ENCODE measurements around the gene CHTOP.

CHTOP gene

GRCh38 chr1:153649137-153649862 is 15.4 kb downstream of the CHTOP start:
- Histone ChIP-seq H3K4me1 (ENCODE audit: insufficient read depth, low read length) (no peaks in the 10 kb centered on the region), H3K36me3 (ENCODE audit: insufficient read depth, low read length) (peaks cover 25% of the 10 kb centered on the region), H3K9me3 (ENCODE audit: insufficient read depth, low read depth, low read length) (no peaks in the 10 kb centered on the region), H3K27ac (ENCODE audit: low read depth, low read length) (no peak overlapping the region), H3K9ac (ENCODE audit: low read depth, low read length) (no peak overlapping the region), H3K4me3 (ENCODE audit: low read length) (no peak overlapping the region), H3K27me3 (ENCODE audit: insufficient read depth, low read length) (no peaks in the 10 kb centered on the region)
- 55% methylated on average over 3 of the region's 3 CpGs for WGBS

- Histone ChIP-seq H3K27ac (ENCODE audit: low read depth, low read length) (no peak overlapping the region), H3K9me3 (ENCODE audit: insufficient read depth, low read depth, low read length) (no peaks in the 10 kb centered on the region), H3K36me3 (ENCODE audit: insufficient read depth, low read length) (peaks cover 19% of the 10 kb centered on the region), H3K4me3 (ENCODE audit: low read length) (no peak overlapping the region), H3K4me1 (ENCODE audit: insufficient read depth, low read length) (no peaks in the 10 kb centered on the region), H3K27me3 (ENCODE audit: insufficient read depth, low read length) (no peaks in the 10 kb centered on the region), H3K9ac (ENCODE audit: low read depth, low read length) (no peak overlapping the region)
- WGBS, result 92% methylated on average over 2 of the region's 2 CpGs
Measured at GRCh38 chr1:153649863-153650235, 16.0 kb downstream of the CHTOP start.

GRCh38 chr1:153651771-153652170 is 17.9 kb downstream of the CHTOP start:
- WGBS, result 93% methylated on average over 1 of the region's 1 CpG
- peaks cover under 1% of the 10 kb centered on the region for H3K36me3 ChIP-seq (ENCODE audit: insufficient read depth, low read length)
- H3K4me3 ChIP-seq (ENCODE audit: low read length), result no peak overlapping the region
- H3K9ac ChIP-seq (ENCODE audit: low read depth, low read length), result no peak overlapping the region
- no peak overlapping the region for H3K27ac ChIP-seq (ENCODE audit: low read depth, low read length)
- H3K9me3 ChIP-seq (ENCODE audit: insufficient read depth, low read depth, low read length), result no peaks in the 10 kb centered on the region
- no peaks in the 10 kb centered on the region for H3K27me3 ChIP-seq (ENCODE audit: insufficient read depth, low read length)
- H3K4me1 ChIP-seq (ENCODE audit: insufficient read depth, low read length), result no peaks in the 10 kb centered on the region

- Histone ChIP-seq H3K4me1 (ENCODE audit: insufficient read depth, low read length) (no peaks in the 10 kb centered on the region), H3K36me3 (ENCODE audit: insufficient read depth, low read length) (no peaks in the 10 kb centered on the region), H3K9me3 (ENCODE audit: insufficient read depth, low read depth, low read length) (no peaks in the 10 kb centered on the region), H3K4me3 (ENCODE audit: low read length) (no peak overlapping the region), H3K27me3 (ENCODE audit: insufficient read depth, low read length) (no peaks in the 10 kb centered on the region), H3K27ac (ENCODE audit: low read depth, low read length) (no peak overlapping the region), H3K9ac (ENCODE audit: low read depth, low read length) (no peak overlapping the region)
- 89% methylated on average over 3 of the region's 3 CpGs for WGBS
Measured at GRCh38 chr1:153652805-153653500, 19.1 kb downstream of the CHTOP start.

GRCh38 chr1:153655333-153655732 is 21.5 kb downstream of the CHTOP start:
- Histone ChIP-seq H3K36me3 (ENCODE audit: insufficient read depth, low read length) (no peaks in the 10 kb centered on the region), H3K9me3 (ENCODE audit: insufficient read depth, low read depth, low read length) (no peaks in the 10 kb centered on the region), H3K27ac (ENCODE audit: low read depth, low read length) (no peak overlapping the region), H3K27me3 (ENCODE audit: insufficient read depth, low read length) (no peaks in the 10 kb centered on the region), H3K9ac (ENCODE audit: low read depth, low read length) (no peak overlapping the region), H3K4me1 (ENCODE audit: insufficient read depth, low read length) (peaks cover 5% of the 10 kb centered on the region; the same call in 1 of the 2 replicates), H3K4me3 (ENCODE audit: low read length) (no peak overlapping the region)
- WGBS, result 97% methylated on average over 3 of the region's 3 CpGs

GRCh38 chr1:153658400-153659174 is 24.7 kb downstream of the CHTOP start, which contains the start of gene SNAPIN:
SNAPIN (plus strand) TSS chr1:153658703; CDS start chr1:153658744, 41 bp downstream.
- no peaks in the 10 kb centered on the region for H3K27me3 ChIP-seq (ENCODE audit: insufficient read depth, low read length)
- WGBS, result 3% methylated on average over 53 of the region's 53 CpGs
- peak within 1 kb of the TSS; percentile 89 for H3K9ac ChIP-seq (ENCODE audit: low read depth, low read length)
- H3K36me3 ChIP-seq (ENCODE audit: insufficient read depth, low read length), result peaks cover 31% of the 10 kb centered on the region
- peak within 1 kb of the TSS; percentile 94 for H3K27ac ChIP-seq (ENCODE audit: low read depth, low read length)
- no peaks in the 10 kb centered on the region for H3K9me3 ChIP-seq (ENCODE audit: insufficient read depth, low read depth, low read length)
- H3K4me1 ChIP-seq (ENCODE audit: insufficient read depth, low read length), result peaks cover 5% of the 10 kb centered on the region; the same call in 1 of the 2 replicates
- peak within 1 kb of the TSS; percentile 89 for H3K4me3 ChIP-seq (ENCODE audit: low read length)

GRCh38 chr1:153659175-153659534 is 25.3 kb downstream of the CHTOP start:
- Histone ChIP-seq H3K9me3 (ENCODE audit: insufficient read depth, low read depth, low read length) (no peaks in the 10 kb centered on the region), H3K27ac (ENCODE audit: low read depth, low read length) (no peak overlapping the region), H3K9ac (ENCODE audit: low read depth, low read length) (peak overlapping the region; percentile 89), H3K27me3 (ENCODE audit: insufficient read depth, low read length) (no peaks in the 10 kb centered on the region), H3K4me1 (ENCODE audit: insufficient read depth, low read length) (peaks cover 5% of the 10 kb centered on the region; the same call in 1 of the 2 replicates), H3K4me3 (ENCODE audit: low read length) (peak overlapping the region; percentile 89), H3K36me3 (ENCODE audit: insufficient read depth, low read length) (peaks cover 37% of the 10 kb centered on the region)
- 47% methylated on average over 8 of the region's 8 CpGs for WGBS

- Histone ChIP-seq H3K9ac (ENCODE audit: low read depth, low read length) (no peak overlapping the region), H3K9me3 (ENCODE audit: insufficient read depth, low read depth, low read length) (no peaks in the 10 kb centered on the region), H3K27ac (ENCODE audit: low read depth, low read length) (no peak overlapping the region), H3K4me1 (ENCODE audit: insufficient read depth, low read length) (peaks cover 5% of the 10 kb centered on the region; the same call in 1 of the 2 replicates), H3K36me3 (ENCODE audit: insufficient read depth, low read length) (peaks cover 42% of the 10 kb centered on the region), H3K27me3 (ENCODE audit: insufficient read depth, low read length) (no peaks in the 10 kb centered on the region), H3K4me3 (ENCODE audit: low read length) (peak overlapping the region; percentile 89)
- 82% methylated on average over 8 of the region's 9 CpGs for WGBS
Measured at GRCh38 chr1:153659656-153660055, 25.8 kb downstream of the CHTOP start.

GRCh38 chr1:153661111-153661708 is 27.3 kb downstream of the CHTOP start:
- WGBS, result 78% methylated on average over 9 of the region's 9 CpGs
- Histone ChIP-seq H3K9me3 (ENCODE audit: insufficient read depth, low read depth, low read length) (no peaks in the 10 kb centered on the region), H3K4me1 (ENCODE audit: insufficient read depth, low read length) (peaks cover 5% of the 10 kb centered on the region; the same call in 1 of the 2 replicates), H3K27me3 (ENCODE audit: insufficient read depth, low read length) (no peaks in the 10 kb centered on the region), H3K27ac (ENCODE audit: low read depth, low read length) (peak overlapping the region; percentile 6; the same call in 1 of the 2 replicates), H3K4me3 (ENCODE audit: low read length) (no peak overlapping the region), H3K36me3 (ENCODE audit: insufficient read depth, low read length) (peaks cover 57% of the 10 kb centered on the region), H3K9ac (ENCODE audit: low read depth, low read length) (no peak overlapping the region)

- WGBS, result 88% methylated on average over 1 of the region's 2 CpGs
- Histone ChIP-seq H3K27me3 (ENCODE audit: insufficient read depth, low read length) (no peaks in the 10 kb centered on the region), H3K36me3 (ENCODE audit: insufficient read depth, low read length) (peaks cover 68% of the 10 kb centered on the region), H3K27ac (ENCODE audit: low read depth, low read length) (no peak overlapping the region), H3K4me3 (ENCODE audit: low read length) (no peak overlapping the region), H3K4me1 (ENCODE audit: insufficient read depth, low read length) (peaks cover 5% of the 10 kb centered on the region; the same call in 1 of the 2 replicates), H3K9ac (ENCODE audit: low read depth, low read length) (no peak overlapping the region), H3K9me3 (ENCODE audit: insufficient read depth, low read depth, low read length) (no peaks in the 10 kb centered on the region)
Measured at GRCh38 chr1:153662269-153662668, 28.4 kb downstream of the CHTOP start.

Measured in HUES64 (cell line).